OCI-LY3 (cell line): Measurements from ENCODE around the gene CAMTA1.

Experiments
- EZH2phosphoT487 ChIP-seq: fragments of 200-600 bp; shearing (Covaris generic); IDR thresholded peaks from 2 replicates; pipeline ENCODE4 v1.6.1; 2018; ENCODE audit warnings: antibody characterized with exemption, mixed run types, low read depth
- TF ChIP-seq, protein P1 (sequence below): fragments of 200-600, 300-600 bp; sonication (generic); IDR thresholded peaks from 2 replicates; pipeline ENCODE4 v1.5.1; 2014; ENCODE audit warnings: antibody characterized with exemption, low read length, low read depth

- TF ChIP-seq, protein P1, sequence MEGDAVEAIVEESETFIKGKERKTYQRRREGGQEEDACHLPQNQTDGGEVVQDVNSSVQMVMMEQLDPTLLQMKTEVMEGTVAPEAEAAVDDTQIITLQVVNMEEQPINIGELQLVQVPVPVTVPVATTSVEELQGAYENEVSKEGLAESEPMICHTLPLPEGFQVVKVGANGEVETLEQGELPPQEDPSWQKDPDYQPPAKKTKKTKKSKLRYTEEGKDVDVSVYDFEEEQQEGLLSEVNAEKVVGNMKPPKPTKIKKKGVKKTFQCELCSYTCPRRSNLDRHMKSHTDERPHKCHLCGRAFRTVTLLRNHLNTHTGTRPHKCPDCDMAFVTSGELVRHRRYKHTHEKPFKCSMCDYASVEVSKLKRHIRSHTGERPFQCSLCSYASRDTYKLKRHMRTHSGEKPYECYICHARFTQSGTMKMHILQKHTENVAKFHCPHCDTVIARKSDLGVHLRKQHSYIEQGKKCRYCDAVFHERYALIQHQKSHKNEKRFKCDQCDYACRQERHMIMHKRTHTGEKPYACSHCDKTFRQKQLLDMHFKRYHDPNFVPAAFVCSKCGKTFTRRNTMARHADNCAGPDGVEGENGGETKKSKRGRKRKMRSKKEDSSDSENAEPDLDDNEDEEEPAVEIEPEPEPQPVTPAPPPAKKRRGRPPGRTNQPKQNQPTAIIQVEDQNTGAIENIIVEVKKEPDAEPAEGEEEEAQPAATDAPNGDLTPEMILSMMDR: no peak
- no peak for TF ChIP-seq EZH2phosphoT487
Measured at GRCh38 chr1:6914706-6915105, 129.5 kb downstream of the CAMTA1 start.
